Brain microvascular endothelial cell (primary cell): ENCODE measurements around the gene PGAP1.

Experiments used
- DNase-seq: peaks from one replicate; pipeline ENCODE4 v3.0.0-alpha.2; 2020
- H3K27ac ChIP-seq: fragments of 250-450 bp; sonication (Bioruptor Pico); 2 replicates; pipeline ENCODE4 v1.5.1; 2020; ENCODE audit warnings: mild to moderate bottlenecking, moderate library complexity
- H3K27me3 ChIP-seq: fragments of 250-450 bp; sonication (Bioruptor Pico); replicated peaks from 2 replicates; pipeline ENCODE4 v1.5.1; 2020; ENCODE audit warnings: mild to moderate bottlenecking
- H3K36me3 ChIP-seq: fragments of 250-450 bp; sonication (Bioruptor Pico); replicated peaks from 2 replicates; pipeline ENCODE4 v1.5.1; 2020; ENCODE audit warnings: mild to moderate bottlenecking
- H3K4me3 ChIP-seq: 2 replicates; pipeline ENCODE4 v1.5.1; 2011; ENCODE audit warnings: low read depth, mild to moderate bottlenecking, control low read depth, low read length, moderate library complexity
- in situ Hi-C: cut with HindIII; loops from 2 replicates; pipeline ENCODE4 v1.10.0; 2017; ENCODE audit warnings: low sequenced_read_pairs, low pct_ligation_motif_present
- TF ChIP-seq, protein P1 (sequence below): IDR thresholded peaks from 2 replicates; pipeline ENCODE4 v1.5.1; 2011; ENCODE audit warnings: low read depth, mild to moderate bottlenecking, moderate library complexity, low read length, control low read depth, inconsistent platforms; ENCODE audit errors: missing control alignments

PGAP1 gene

DNA sequence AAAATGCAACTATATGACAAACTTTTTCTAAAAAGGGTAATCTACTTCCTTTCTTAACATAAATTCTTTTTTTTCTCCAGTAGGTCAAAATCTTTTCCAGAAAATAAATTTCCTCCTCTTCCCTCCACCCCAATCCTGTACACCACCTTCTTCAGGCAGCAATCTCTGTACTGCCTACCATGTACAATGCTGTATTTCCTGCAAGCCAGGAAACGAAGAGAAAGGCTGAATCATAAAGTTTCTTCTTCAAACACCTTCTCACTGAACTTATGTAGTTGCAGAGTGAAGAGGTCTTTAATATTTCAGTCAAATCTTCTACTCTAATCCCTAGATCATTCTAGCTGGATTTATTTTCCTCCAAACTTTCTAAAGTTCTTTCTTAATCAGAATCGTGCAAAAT lies 99.2 kb downstream of the PGAP1 start:
- H3K4me3 ChIP-seq: no peak overlapping the region
- no peaks in the 10 kb centered on the region for H3K27me3 ChIP-seq
- TF ChIP-seq, protein P1, sequence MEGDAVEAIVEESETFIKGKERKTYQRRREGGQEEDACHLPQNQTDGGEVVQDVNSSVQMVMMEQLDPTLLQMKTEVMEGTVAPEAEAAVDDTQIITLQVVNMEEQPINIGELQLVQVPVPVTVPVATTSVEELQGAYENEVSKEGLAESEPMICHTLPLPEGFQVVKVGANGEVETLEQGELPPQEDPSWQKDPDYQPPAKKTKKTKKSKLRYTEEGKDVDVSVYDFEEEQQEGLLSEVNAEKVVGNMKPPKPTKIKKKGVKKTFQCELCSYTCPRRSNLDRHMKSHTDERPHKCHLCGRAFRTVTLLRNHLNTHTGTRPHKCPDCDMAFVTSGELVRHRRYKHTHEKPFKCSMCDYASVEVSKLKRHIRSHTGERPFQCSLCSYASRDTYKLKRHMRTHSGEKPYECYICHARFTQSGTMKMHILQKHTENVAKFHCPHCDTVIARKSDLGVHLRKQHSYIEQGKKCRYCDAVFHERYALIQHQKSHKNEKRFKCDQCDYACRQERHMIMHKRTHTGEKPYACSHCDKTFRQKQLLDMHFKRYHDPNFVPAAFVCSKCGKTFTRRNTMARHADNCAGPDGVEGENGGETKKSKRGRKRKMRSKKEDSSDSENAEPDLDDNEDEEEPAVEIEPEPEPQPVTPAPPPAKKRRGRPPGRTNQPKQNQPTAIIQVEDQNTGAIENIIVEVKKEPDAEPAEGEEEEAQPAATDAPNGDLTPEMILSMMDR: no peak
- no peaks in the 10 kb centered on the region for H3K36me3 ChIP-seq
- in situ Hi-C loops: no loop called here
- DNase-seq: no peak
- H3K27ac ChIP-seq: no peak overlapping the region

DNA sequence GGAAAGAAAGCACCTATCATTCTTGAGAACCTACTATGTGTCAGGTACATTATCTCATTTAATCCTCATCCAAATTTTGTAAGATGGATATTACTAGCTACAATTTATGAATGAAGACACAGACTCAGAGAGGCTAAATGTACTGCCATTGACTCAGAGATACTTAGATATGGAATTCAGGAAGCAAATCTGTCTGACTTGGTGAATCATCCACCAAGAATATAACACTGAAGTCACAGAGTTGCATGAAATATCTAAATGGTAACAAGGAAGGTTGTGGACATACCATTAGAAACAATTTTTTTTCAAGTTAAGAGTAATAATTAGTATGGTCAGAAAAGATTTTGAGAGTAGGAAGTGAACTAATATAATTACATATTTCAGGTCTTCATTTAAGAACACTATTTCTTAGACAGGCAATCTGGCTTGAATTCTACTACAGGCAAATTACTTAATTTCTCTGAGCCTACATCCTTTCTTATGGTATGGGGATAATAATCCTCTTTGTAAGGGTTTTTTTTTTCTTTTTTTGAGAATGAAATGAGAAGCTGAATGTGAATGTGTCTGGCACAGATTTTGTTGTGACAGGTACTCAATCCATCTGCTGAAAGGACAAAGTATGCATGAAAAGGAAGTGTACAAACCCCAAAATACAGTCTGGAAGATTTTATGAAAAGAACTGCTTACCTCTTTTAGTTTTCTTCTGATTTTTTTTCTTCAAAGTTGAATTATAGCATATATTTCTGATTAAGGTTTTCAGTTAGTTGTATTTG lies 102.6 kb downstream of the PGAP1 start:
- in situ Hi-C loops: no loop called here
- no peaks in the 10 kb centered on the region for H3K27me3 ChIP-seq
- DNase-seq: peak; percentile 60
- H3K36me3 ChIP-seq: no peaks in the 10 kb centered on the region
- TF ChIP-seq, protein P1: no peak
- peak overlapping the region; percentile 46 for H3K27ac ChIP-seq
- no peak overlapping the region for H3K4me3 ChIP-seq

DNA sequence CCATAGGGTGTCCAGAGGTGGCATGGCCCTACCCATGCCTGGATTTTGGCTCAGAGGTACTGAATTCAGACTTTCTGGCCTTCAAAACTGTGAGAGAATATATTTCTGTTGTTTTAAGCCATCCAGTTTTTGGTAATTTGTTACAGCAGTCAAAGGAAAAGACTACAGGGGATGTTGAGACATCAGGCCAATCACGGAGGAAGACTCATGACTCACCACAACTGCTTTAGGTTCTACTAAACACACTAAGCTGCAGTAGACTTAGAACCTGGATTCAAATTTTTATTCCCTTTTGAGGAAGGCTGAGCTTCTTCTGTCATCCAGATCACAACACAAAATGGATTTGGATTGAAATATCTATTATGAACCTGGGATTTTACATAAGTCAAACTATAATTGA lies 105.3 kb downstream of the PGAP1 start:
- Histone ChIP-seq H3K27ac (no peak overlapping the region), H3K4me3 (no peak overlapping the region), H3K27me3 (no peaks in the 10 kb centered on the region), H3K36me3 (no peaks in the 10 kb centered on the region)
- TF ChIP-seq, protein P1: no peak
- in situ Hi-C loops: no loop called here
- DNase-seq: peak; percentile 58

DNA sequence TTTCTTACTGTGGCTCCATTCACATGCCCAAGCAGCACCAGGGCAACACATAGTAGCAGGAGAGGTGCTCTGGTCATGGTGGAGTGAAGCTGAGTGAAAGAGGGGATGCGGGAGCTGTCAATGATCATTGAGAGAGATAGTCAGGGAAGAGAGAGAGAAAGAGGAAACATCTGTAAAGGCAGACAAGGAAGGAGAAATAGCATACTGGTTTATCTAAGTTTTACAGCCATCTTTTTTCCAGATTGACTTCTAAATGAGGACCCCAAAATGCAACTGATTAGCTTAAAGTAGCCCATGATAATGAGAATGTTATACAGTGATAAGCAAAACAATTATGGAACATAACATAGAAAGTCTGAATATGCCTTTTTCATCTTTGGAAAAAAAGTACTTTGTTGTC lies 117.2 kb downstream of the PGAP1 start, which contains the start of gene C2orf66:
Gene C2orf66, minus strand, starts transcription at position 96 of the 400 bp plus-strand sequence. Its CDS starts 19 bp downstream, at position 77.
- TF ChIP-seq, protein P1: no peak
- Histone ChIP-seq H3K27ac (no peak within 1 kb of the TSS), H3K36me3 (no peaks in the 10 kb centered on the region), H3K4me3 (no peak within 1 kb of the TSS), H3K27me3 (no peaks in the 10 kb centered on the region)
- in situ Hi-C loops: no loop called here
- DNase-seq: no peak

DNA sequence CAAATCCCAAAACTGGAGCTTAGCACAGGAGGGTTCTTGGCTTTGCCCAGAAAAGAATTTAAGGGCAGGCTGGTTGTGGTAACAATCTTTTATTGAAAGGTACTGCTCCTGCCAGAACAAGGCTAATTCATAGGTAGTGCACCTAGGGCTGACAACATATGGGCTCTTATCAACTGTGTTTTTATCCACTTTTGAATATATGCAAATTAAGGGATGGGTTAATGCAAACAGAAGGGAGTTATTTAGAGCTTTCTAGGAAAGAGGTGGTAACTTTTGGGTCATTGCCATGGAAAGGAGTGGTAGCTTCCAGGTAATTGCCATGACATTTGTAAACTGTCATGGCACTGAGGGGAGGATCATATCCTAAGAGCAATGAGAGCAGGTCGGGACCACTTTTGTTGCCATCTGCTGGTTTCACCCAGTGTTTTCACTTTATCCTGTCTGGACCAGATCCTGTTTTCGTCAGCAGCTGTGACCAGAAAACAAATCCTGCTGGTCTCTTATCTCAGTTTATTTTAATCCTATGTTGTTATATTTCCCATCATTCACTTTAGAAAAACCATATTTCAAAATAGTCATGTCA lies 118.3 kb downstream of the PGAP1 start:
- no peak overlapping the region for H3K27ac ChIP-seq
- no peaks in the 10 kb centered on the region for H3K27me3 ChIP-seq
- no peaks in the 10 kb centered on the region for H3K36me3 ChIP-seq
- no peak overlapping the region for H3K4me3 ChIP-seq
- DNase-seq: no peak
- TF ChIP-seq, protein P1: no peak
- in situ Hi-C loops: no loop called here
